AG09319 (cell line): ENCODE results near the gene PDIA2.

ENCODE experiments used
- DNase-seq: peaks from one replicate; pipeline ENCODE4 v3.0.0-alpha.2; 2010; ENCODE audit warnings: low read depth; ENCODE audit errors: extremely low read depth
- TF ChIP-seq, protein P1 (sequence below): IDR thresholded peaks from 2 replicates; pipeline ENCODE4 v1.5.1; 2011; ENCODE audit warnings: low read depth, mild to moderate bottlenecking, inconsistent platforms, low read length, moderate library complexity

PDIA2 gene

DNA sequence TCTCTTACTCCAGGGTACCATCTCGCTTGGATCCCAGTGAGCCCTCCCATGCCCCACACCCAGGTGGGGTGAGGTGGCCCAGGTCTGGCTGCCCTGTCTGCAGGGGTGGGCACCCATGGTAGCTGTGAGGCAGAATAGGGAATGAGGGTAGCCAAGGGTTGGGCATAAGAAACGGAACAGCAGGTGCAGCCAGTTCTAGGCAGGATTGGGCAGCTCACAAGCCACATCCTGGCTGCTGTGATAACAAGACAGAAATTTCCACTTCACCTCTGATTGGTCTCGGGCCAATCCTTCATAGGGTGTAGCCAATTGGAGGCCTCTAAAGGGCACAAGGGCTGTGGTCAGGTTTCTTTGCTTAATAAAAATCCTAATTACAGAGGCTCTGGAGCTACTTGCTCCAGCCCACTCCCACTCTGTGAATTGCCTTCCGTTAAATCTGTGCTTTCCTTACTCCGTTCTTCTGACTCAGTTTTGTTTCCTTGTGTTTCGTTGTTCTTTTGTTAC lies 4.0 kb upstream of the PDIA2 start:
- TF ChIP-seq, protein P1, sequence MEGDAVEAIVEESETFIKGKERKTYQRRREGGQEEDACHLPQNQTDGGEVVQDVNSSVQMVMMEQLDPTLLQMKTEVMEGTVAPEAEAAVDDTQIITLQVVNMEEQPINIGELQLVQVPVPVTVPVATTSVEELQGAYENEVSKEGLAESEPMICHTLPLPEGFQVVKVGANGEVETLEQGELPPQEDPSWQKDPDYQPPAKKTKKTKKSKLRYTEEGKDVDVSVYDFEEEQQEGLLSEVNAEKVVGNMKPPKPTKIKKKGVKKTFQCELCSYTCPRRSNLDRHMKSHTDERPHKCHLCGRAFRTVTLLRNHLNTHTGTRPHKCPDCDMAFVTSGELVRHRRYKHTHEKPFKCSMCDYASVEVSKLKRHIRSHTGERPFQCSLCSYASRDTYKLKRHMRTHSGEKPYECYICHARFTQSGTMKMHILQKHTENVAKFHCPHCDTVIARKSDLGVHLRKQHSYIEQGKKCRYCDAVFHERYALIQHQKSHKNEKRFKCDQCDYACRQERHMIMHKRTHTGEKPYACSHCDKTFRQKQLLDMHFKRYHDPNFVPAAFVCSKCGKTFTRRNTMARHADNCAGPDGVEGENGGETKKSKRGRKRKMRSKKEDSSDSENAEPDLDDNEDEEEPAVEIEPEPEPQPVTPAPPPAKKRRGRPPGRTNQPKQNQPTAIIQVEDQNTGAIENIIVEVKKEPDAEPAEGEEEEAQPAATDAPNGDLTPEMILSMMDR, result no peak
- no peak for DNase-seq

GRCh38 chr16:279531-279930 lies 3.4 kb upstream of the PDIA2 start:
- DNase-seq, result no peak
- TF ChIP-seq, protein P1, result no peak

DNA sequence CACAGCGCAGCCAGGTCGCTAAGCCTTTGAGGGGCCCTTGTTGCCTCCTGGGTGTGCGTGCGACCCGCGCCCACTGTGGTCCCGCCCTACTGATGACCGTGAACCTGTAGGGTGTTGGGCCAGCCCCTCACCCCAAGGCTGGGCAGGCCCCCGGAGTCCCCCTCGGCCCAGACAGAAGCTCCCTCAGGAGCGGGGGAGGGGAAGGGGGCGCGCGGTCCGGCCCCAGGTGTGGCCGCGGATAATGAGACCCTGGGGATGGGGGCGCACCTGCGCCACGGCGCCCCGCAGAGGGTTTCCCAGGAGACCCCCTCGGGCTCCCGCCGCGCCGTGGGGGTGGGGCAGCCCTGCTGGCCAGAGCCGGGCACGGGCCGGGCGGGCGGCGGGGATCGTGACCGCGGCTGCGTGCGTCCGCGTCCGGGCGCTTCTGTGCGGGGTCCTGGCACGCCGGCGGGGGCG lies 2.9 kb upstream of the PDIA2 start:
- TF ChIP-seq, protein P1, result no peak
- no peak for DNase-seq

- DNase-seq, result no peak
- TF ChIP-seq, protein P1, result no peak
These were observed 2.4 kb upstream of the PDIA2 start, which contains the start of gene ARHGDIG for GRCh38 chr16:280552-280951. TSS of gene ARHGDIG (plus strand) at chr16:280591. CDS start at chr16:280681, 90 bp downstream.

DNA sequence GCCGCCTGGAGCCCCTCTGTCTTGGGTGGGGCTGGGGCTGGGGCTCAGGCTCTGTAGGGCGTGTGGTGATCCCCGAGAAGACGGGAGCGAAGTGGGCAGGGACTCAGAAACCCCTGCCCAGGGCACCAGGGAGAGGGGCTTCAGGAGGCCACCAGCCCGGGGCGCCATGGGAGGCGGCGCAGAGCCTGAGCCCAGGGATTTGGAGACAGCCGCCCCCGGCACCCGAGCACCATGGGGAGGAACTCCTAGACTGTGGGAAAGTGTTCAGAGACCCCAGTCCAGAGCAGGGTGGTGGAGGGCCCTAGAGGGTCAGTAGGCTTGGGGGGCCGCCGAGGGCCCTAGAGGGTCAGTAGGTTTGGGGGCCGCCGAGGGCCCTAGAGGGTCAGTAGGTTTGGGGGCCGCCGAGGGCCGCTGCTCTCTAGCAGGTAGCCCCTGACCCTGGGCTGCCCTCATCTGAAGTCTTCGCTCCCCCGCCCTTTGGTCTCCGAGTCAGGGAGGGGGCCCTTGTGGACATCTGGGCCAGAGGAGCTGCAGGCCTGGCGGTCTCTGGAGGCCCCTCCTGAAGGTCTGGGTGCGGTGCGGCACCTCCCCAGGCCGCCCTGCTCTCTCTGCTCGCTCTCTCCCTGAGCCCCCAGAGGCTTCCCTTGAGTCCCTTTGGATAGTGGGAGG lies 1.8 kb upstream of the PDIA2 start:
- TF ChIP-seq, protein P1, result no peak
- DNase-seq, result no peak

DNA sequence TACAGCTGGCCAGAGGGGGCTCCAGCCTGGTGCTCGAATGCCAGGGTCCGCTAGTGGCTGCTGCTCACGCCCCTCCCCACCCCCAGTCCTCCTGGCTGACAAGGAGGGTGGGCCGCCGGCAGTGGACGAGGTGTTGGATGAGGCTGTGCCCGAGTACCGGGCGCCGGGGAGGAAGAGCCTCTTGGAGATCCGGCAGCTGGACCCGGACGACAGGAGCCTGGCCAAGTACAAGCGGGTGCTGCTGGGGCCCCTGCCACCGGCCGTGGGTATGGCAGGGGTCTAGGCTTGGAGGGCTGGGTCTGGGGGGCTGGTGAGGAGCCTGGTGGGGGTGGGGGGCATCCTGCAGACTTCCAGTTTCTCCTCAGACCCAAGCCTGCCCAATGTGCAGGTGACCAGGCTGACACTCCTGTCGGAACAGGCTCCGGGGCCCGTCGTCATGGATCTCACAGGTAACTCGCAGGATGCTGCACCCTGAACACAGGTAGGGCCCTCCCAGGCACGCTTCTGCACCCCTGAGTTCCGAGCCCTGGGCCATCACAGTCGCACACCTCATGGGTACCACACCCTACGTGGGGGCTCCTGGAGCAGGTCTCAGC lies 1.2 kb upstream of the PDIA2 start:
- TF ChIP-seq, protein P1, result no peak
- DNase-seq, result no peak

DNA sequence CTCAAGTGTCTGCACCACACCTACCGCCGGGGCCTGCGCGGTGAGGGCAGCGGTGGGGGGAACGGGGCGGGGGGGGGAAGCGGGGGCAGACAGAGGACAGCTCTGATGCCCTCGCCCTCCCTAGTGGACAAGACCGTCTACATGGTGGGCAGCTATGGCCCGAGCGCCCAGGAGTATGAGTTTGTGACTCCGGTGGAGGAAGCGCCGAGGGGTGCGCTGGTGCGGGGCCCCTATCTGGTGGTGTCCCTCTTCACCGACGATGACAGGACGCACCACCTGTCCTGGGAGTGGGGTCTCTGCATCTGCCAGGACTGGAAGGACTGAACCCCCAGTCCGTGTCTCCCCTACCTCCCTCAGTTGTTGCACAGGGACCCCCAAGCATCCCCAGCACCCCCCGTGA lies 473 bp upstream of the PDIA2 start:
- TF ChIP-seq, protein P1, result no peak
- DNase-seq, result no peak
